ENCODE measurements around the gene DYNC1I1. TPM values are rescaled to one million over a fixed set of nuclear protein-coding genes. Genes with fewer than 3 reads are reported as not detected.

Gene DYNC1I1
- total and polyA plus RNA-seq, 2 donors (not counting 3 experiments of a cell fraction or from before 2014, with no cell fraction given): 1.8 to 3.6 TPM

DNA sequence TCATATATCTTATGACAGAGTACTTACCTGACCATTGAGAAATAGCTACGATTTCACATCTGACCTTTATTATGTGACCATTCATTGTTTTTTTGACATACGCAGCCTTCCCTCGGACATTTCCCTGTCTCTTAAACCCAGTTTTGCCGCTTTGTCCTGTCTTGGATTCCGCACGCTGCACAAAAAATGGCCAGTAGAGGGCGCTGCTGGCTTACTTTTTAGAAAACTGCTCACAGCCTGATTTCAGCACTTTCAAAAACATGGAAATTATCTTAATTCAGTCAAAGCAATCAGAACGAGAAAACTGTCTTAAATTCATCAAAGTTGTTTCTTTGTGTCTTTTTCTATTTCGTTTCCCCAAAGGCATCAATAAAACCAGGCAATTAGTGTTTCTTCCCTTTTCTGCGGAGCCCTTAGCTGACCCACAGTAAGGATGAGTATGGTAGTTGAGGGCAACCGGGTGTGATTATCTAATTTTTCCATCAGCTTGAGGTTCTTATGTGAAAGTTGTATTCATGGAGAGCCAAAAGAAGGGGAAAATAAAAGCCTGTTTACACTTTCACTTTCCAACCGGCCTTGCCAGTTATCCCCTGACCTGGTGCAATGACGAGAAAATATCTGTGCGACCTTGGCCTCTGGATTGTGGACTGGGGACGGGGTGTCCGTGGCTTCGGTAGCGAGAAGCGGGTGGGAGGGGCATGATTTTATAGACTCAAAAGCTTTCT is 144.4 kb downstream of the DYNC1I1 start:
- Histone ChIP-seq H3K27ac (ENCODE audit: insufficient read depth, low read depth, low read length) (no peak overlapping the region), H3K27me3 (ENCODE audit: control insufficient read depth in 2 of 2, insufficient read depth in 2 of 2, low read length in 2 of 2) (peaks cover 20 to 21% of the 10 kb centered on the region in 2 experiments), H3K36me3 (ENCODE audit: control insufficient read depth in 2 of 2, extremely low read depth in 1 of 2, insufficient read depth in 2 of 2, low read length in 2 of 2) (no peaks in the 10 kb centered on the region), H2AFZ (ENCODE audit: low read depth, low read length) (no peak overlapping the region), H3K9me3 (replicated peaks; ENCODE audit: control insufficient read depth, insufficient read depth, low read length) (no peaks in the 10 kb centered on the region), H3K9ac (replicated peaks; ENCODE audit: extremely low read depth, insufficient read depth, low read length) (no peak overlapping the region), H3K9me1 (replicated peaks; ENCODE audit: control insufficient read depth, extremely low read depth, insufficient read depth, low read length) (no peaks in the 10 kb centered on the region), H3K4me1 (ENCODE audit: control insufficient read depth, extremely low read depth, insufficient read depth, low read length) (no peaks in the 10 kb centered on the region), H4K20me1 (replicated peaks; ENCODE audit: control insufficient read depth, extremely low read depth, insufficient read depth, low read length) (no peaks in the 10 kb centered on the region), H3K79me2 (ENCODE audit: control insufficient read depth, insufficient read depth, low read length) (no peaks in the 10 kb centered on the region), H3K4me2 (ENCODE audit: insufficient read depth, low read length) (peak overlapping the region; percentile 52), H3K4me3 (replicated peaks in 1 of 3; ENCODE audit: insufficient read depth in 1 of 3, low read depth in 1 of 3, low read length in 3 of 3) (no peak overlapping the region)
- FAIRE-seq (peak; percentile 94), DNase-seq (ENCODE audit: low read depth, low spot score) (peak; percentile 77)
- ChIA-PET POLR2A (no interaction called here), CTCF (interaction anchor here (0.9 to 8.8 kb wide), 9 partner anchors 8 to 1262 kb away, joined by 3 to 211 read pairs (median 4); partner anchors contain the start of gene DLX5)
- intact Hi-C loops (cut with micrococcal nuclease) (loop anchor here (1.0 to 10.0 kb wide), 11 partner anchors 45 to 1261 kb away; partner anchors contain the start of gene SEM1), dilution Hi-C loops (cut with MboI; ENCODE audit: extremely low pct_ligation_motif_present, low sequenced_read_pairs) (no loop called here)
- TF ChIP-seq MYC (IDR thresholded peaks at IDR 0.05; ENCODE audit: low read depth, low read length) (no peak), JUN (IDR thresholded peaks at IDR 0.05; ENCODE audit: borderline replicate concordance, insufficient read depth, insufficient read length, low read depth) (no peak), POLR2A (IDR thresholded peaks at IDR 0.05; ENCODE audit: low read depth, low read length) (no peak), FOS (IDR thresholded peaks at IDR 0.05; ENCODE audit: borderline replicate concordance, insufficient read depth, low read length) (no peak), POLR2AphosphoS5 (IDR thresholded peaks at IDR 0.05; ENCODE audit: insufficient read depth, low read depth, low read length) (no peak)
- TF ChIP-seq, protein P1, sequence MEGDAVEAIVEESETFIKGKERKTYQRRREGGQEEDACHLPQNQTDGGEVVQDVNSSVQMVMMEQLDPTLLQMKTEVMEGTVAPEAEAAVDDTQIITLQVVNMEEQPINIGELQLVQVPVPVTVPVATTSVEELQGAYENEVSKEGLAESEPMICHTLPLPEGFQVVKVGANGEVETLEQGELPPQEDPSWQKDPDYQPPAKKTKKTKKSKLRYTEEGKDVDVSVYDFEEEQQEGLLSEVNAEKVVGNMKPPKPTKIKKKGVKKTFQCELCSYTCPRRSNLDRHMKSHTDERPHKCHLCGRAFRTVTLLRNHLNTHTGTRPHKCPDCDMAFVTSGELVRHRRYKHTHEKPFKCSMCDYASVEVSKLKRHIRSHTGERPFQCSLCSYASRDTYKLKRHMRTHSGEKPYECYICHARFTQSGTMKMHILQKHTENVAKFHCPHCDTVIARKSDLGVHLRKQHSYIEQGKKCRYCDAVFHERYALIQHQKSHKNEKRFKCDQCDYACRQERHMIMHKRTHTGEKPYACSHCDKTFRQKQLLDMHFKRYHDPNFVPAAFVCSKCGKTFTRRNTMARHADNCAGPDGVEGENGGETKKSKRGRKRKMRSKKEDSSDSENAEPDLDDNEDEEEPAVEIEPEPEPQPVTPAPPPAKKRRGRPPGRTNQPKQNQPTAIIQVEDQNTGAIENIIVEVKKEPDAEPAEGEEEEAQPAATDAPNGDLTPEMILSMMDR (IDR thresholded peaks at IDR 0.05; ENCODE audit: extremely low read depth in 1 of 2, insufficient read depth in 1 of 2, low read depth in 1 of 2, low read length in 2 of 2): peak; percentile 72 to 94
- no TSS peak for BruUV-seq (replicated peaks)
